Activated naive CD4-positive, alpha-beta T cell treated with anti-CD3 and anti-CD28 coated beads, Interleukin-2, amount 50 U/mL, for 16 hours (primary cell): Measurements from ENCODE around the gene GRIN3B.
A peak's percentile ranks its signal among the peaks of the same experiment; 100 is the strongest.
"Not testable (repeated sequence)": the region's sequence is repeated elsewhere in the genome, so short reads cannot be mapped to it uniquely, and the experiment has no call there.

Experiments used
- DNase-seq: peaks from one replicate; pipeline ENCODE4 v3.0.0-alpha.2; 2020

Gene GRIN3B

DNA sequence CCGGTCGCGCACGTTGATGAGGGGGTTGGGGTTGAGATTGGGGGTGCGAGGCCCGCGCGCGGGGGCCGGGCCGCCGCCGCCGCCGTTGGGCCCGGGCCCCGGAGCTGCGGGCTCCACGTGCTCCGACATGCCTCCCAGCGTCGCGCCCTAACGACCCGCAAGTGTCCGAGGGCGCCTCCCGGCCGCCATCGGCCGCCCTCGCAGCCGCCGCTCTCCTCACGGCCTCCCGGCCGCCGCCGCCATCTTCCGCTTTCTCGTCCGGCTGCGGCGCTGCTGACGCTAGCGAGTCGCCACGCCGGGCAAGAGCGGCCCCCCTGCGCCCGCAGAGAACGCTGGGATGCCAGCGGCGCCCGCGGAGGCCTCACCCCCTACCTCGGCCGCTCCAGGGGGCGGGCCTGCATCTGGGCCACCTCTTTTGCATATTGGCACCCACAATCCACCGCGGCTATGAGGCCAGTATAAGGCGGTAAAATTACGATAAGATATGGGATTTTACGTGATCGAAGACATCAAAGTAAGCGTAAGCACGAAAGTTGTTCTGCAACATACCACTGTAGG, 20.7 kb downstream of the GRIN3B start, which contains the start of gene TMEM259:
Gene TMEM259, minus strand, starts transcription at position 256 of the 558 bp plus-strand sequence. Its CDS starts 127 bp downstream, at position 129.
- DNase-seq, result peak; percentile 98

DNA sequence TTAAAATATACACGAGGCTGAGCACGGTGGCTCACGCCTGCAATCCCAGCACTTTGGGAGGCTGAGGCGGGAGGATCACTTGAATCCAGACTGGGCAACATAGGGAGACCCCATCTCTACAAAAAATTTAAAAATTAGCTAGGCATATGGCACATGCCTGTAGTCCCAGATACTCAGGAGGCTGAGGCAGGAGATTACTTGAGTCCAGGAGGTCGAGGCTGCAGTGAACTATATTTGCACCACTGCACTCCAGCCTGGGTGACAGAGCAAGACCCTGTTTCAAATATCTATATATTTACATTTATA, 23.6 kb downstream of the GRIN3B start:
- DNase-seq, result not testable (repeated sequence)

DNA sequence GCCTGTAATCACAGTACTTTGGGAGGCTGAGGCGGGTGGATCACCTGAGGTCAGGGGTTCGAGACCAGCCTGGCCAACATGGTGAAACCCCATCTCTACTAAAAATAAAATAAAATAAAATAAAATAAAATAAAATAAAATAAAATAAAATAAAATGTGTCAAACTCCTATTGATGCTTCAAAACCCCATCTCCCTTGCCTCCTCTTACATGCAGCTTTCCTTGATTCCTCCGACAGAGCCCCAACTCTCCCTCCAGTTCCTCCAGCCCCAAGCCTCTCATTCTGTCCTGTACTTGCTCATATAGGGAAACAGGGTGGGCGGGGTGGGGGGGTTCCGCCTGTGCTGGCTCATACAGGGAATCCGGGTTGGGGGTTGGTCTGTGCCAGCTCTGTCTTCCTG, 24.9 kb downstream of the GRIN3B start:
- not testable (repeated sequence) for DNase-seq

DNA sequence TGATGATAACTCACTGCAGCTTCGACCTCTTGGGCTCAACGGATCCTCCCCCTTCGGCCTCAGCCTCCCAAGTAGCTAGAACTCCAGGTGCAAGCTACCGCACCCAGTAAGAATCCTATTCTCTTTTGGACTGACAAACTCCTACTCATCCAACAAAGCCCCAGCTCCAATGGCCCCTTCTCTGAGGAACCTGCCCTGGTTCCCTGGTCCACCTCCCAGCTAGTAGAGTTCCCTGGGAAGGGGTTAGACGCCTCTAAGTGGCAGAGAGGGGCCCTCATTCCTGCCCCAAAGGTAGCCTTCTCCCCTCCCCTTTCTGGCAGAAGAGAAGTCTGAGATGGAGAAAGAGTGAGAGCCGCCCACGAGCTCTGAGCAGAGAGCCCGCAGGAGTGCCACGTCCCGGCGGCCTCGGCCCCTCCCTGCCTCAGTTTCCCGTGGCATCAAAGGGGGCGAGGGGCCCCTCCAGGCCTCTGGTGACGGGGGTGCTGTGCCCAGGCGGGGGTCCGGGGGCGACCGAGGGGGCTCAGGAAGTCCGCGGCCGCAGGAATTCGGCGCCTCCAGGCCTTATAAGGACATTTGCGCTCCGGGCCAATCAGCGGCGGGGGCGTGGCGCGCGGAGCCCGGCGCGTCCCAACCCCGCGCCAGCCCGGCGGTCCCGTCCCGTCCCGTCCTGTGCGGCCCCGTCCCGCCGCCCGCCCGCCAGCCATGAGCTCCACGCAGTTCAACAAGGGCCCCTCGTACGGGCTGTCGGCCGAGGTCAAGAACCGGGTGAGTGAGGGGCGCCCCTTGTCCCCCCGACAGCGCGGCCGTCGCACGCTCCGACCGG, 26.0 kb downstream of the GRIN3B start, which contains the start of gene CNN2:
Gene CNN2, plus strand, starts transcription at position 649 of the 823 bp plus-strand sequence. Its CDS starts 54 bp downstream, at position 703.
- DNase-seq, result peak; percentile 69

DNA sequence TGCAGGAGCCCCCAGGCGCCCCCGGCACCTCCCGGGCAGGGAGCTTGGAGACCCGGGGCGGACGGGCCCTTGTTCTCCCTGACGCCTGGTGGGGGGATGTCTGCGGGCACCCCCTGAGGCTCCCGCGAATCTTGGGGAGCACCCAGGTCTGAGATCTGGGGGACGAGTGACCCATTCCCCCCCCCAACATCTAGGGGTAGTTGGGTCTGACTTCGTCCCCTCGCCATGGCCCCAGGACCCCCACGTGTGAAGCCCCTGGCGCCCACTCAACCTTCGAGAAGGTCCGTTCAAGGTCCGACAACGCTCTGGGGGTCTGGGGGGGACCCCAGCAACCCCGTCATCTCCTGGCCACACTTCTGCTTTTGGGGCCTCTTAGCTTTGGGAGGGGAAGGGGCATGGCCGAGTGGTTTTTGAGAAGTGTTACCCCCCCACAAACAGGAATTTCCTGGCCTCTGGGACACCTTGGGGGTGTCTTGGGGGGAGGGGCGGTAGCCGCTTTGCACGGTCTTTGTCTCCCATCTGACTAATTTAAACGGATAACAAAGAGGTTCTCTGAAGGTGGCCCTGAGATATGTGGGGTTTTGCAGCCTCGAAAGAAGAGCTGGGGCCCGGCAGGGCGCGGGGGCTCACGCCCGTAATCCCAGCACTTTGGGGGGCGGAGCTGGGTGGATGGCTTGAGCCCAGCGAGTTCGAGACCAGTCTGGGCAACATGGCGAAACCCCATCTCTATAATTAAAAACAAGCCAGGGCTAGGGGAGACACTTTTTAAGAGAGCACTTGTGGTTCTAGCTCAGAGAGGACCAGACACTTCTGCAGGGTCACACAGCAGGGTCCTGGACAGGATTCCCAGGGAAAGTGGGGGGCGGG, 26.8 kb downstream of the GRIN3B start:
- peak; percentile 41 for DNase-seq

DNA sequence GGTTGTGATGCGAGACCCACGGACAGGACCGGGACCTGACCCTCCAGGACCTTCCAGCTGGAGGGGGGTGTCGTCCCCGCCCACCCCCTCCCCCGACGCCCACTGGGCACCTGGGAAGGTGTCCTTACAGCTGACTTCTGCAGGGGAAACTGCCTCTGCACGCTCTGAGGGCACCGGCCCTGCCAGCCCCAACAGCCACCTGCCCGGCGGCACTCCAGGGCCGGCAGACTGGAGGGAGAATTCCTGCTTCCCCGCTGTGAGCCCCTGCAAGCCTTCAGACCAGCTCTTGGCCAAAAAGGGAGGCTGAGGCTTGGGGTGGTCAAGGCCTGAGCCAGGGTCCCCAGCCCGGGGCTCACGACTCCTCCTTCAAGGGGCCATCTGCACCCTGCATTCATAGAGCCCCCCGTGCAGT, 27.4 kb downstream of the GRIN3B start:
- no peak for DNase-seq

DNA sequence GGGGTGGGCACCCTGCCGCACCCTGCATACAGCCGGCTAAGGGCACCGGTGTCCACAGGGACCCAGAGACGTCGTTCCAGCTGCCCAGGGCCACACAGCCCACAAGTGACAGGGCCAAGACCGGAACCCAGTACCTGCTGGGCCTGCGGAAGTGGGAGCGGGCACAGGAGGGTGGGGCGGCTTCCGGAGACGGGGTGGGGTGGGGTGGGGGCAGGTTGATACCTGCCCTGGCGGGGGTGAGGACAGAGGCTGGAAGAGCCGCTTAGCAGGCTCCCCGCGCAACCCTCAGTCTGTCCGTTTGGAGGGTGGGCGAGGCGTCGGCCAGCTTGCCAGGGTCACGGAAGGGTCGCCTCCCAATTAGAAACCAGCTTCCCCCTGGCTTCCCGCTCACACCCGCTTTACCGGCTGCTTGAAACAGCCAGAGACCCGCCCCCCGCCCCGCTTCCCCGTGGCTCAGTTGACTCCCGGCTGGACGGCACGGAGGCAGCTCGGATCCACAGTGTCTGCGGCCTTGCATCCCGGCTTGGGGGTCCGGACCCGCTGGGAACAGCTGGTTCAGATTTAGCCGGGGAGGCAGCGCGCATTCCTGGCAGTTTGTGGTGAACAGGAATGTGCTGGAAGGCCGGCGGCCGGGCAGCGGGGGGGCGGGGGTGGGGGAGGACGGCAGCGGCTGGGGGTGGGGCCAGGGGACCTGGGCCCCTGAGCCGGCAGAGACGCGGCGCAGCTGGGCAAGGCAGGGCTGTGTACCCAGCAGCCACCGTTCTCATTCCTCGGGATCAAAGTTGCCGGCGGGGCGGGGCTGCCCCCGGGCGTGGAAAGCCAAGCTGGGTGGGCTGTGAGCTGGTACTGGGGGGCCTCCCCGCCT, 28.1 kb downstream of the GRIN3B start:
- peak; percentile 49 for DNase-seq

DNA sequence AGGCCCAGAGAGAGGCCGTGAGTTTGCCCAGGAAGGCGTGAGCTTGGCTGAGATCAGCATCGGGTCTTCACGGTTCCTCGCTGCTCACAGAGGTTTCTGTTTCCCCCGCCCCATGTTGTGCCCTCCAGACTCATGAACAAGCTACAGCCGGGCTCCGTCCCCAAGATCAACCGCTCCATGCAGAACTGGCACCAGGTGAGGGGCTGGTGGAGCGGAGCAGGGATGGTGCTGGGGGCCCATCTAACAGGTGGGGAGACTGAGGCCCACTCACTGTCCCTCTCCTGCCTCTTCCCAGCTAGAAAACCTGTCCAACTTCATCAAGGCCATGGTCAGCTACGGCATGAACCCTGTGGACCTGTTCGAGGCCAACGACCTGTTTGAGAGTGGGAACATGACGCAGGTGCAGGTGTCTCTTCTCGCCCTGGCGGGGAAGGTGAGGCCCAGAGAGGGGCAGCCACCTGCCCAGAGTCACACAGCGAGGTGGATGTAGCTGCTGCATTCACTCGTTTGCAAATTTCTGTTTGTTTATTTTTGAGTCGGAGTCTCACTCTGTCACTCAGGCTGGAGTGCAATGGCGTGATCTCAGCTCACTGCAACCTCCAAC, 32.1 kb downstream of the GRIN3B start:
- no peak for DNase-seq

DNA sequence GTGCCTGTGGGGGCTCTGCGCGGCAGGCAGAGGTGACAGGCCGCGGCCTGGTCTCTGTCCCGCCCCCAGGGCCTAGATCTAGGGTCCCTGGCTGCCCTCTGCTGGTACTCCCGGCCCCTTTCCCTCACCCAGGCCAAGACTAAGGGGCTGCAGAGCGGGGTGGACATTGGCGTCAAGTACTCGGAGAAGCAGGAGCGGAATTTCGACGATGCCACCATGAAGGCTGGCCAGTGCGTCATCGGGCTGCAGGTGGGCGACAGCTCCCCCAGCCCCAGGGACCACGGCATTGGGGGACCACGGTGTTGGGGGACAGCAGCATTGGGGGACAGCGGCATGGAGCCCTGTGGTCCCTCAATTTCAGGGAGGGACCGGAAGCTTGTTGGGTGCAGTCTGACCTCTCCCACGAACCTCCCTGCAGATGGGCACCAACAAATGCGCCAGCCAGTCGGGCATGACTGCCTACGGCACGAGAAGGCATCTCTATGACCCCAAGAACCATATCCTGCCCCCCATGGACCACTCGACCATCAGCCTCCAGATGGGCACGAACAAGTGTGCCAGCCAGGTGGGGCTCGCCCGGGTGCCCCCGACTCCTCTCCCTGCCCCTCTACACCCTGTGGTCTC, 35.9 kb downstream of the GRIN3B start:
- DNase-seq, result no peak

DNA sequence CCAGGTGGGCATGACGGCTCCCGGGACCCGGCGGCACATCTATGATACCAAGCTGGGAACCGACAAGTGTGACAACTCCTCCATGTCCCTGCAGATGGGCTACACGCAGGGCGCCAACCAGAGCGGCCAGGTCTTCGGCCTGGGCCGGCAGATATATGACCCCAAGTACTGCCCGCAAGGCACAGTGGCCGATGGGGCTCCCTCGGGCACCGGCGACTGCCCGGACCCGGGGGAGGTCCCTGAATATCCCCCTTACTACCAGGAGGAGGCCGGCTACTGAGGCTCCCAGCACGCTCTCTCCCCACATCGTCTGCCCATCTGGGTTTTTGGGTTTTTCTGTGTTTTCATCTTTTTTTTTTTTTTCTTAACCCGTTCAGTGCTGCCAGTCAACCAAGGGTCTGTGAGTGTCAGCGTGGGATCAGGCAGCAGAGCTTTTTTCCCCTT, 37.4 kb downstream of the GRIN3B start:
- DNase-seq, result no peak

DNA sequence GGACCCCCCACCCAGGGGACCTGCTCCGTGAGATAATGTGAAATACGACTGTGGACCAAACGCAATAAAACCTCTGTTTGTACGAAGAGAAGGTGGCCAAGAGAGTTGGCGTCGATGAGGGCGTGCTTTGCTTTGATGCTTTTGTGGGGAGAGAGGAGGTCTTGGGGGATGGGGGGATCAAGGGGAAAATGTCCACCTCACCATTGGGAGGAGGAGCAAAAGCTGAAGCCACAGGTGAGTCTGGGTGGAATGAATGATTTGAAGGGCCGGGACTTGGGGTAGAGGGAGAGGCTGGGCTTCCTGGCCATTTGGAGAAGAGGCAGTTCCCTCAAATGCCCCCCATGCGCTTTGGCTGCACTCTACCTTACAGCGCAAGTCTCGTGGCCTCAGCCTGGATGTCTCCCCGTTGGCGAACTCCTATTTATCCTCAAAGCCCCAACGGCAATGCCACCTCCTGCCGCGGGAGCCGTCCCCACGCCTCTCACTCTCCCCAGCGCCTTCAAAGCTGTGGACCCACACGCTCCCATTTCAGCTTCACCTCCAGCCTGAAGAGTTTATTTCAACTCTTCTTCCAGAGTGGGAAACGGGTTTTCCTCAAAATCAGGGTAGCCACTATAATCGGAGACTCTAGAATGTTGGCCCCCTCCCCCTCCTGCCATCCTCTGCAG, 38.9 kb downstream of the GRIN3B start:
- no peak for DNase-seq

DNA sequence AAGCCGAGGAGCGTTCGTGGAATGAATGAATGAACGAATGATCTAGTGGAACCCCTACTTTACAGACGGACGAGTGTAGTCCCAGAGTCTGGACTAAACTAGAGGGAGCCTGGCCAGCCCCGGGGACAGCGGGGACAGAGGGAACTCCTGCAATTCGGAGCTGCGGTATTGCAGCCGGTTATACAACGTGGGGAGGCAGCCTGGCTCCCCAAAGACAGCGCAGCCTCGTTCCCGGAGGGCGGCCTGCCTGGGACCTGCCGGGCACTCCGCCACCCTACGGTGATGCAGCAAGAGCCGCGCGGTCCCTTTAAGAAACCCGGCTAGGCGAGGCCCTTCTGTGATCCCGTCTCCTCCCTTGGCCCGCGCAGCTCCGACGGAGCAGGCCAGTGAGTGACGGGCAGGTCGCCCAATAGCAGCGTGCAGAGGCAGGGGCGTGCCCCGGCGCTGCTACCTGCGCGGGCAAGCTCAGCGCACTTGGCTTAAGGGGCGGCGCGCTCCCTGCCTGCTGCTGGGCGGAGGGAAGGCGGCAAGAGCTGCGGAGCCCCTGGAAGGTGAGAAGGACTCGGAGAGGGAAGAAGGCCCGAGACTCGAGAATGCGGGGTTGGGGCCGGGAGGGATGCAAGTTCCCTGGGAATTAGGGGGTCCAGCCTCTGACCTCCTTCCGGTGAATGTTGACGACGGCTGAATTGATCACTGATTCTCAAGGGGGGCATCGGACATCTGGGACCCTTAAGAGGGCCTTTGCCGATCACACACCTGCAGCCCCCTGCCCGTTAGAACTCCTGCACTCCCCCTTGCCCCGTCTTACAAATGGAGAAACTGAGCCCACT, 39.6 kb downstream of the GRIN3B start, which contains the start of gene ABCA7:
Gene ABCA7, plus strand, starts transcription at position 462 of the 830 bp plus-strand sequence. CDS start 1,255 bp downstream, outside the sequence.
- peak; percentile 100 for DNase-seq

DNA sequence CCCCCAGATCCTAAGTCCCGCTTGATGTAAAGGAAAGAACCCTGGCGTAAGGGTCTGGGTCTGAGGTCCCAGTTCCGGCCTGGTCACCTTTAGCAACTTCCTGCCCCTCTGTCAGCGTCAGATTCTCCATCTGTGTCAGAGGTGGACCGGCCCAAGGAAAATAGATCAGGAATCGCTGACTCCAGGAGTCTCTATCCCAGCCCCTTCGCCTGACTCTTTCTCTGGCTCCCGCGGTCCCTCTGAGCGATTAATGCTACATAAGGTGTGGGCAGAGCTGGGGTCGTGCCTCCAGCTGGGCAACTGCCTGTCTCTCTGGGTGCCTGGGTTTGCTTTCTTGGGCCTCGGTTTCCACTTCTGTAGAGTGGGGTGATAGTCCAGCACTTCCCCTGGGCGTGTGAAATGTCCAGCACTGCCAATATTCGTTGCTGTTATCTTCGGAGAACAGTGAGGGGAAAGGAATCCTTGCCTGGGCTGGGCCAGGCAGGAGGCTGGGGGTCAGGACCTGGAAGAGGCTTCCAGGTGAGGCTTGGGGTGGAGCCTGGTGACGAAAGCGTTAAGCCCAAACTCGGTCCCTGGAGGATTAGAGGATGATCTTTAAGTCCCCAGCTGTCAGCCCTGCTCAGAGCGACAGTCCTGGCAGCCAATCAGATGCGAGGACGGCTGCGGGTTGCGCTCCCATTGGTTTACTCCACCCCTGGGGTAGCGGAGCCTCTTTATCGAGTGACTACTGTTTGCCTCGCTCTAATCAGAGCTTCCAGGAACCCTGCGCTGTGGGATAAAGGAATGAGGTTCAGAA, 40.5 kb downstream of the GRIN3B start:
- peak; percentile 91 for DNase-seq

DNA sequence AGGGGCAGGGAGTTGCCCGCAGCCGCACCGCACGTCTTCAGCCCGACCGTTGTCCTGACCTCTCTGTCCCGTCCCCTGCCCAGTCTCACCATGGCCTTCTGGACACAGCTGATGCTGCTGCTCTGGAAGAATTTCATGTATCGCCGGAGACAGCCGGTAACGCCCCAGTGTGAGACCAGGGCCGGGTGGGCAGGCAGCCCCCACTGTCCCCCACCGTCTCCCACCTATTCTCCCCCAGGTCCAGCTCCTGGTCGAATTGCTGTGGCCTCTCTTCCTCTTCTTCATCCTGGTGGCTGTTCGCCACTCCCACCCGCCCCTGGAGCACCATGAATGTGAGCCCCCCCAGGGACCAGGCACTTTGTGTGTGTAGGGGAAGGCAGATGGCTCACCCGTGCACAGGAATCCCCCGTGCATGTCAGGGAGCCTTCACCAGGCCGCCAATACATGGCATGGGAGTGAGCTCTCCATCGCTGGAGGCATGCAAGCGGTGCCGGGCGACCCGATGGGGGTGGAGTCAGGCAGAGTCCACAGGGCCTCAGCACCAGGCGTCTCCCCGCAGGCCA, 41.1 kb downstream of the GRIN3B start:
- no peak for DNase-seq

DNA sequence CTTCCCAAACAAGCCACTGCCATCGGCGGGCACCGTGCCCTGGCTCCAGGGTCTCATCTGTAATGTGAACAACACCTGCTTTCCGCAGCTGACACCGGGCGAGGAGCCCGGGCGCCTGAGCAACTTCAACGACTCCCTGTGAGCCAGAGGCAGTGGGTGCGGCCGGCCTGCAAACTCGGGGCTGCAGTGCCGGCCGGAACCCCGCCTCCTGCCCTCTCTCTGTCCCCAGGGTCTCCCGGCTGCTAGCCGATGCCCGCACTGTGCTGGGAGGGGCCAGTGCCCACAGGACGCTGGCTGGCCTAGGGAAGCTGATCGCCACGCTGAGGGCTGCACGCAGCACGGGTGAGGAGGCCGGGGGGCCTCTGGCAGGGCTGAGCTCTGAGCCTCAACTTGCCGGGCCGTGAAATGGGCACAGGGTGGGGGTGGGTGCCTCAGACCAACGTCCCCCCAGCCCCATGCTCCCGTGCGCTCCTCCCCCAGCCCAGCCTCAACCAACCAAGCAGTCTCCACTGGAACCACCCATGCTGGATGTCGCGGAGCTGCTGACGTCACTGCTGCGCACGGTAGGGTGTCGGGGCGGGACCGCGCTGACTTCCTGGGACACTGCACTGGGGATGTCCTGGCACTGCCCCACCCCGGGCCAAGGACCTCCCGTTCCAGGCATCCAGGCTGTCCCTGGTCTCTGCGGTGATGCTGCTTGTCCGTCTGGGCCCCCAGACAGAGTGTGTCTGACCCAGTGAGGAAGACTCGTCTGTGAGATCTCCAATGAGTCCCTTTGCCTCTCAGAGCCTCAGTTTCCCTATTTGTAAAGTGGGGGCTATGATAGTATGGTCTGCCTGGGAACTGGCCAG, 41.8 kb downstream of the GRIN3B start:
- no peak for DNase-seq

DNA sequence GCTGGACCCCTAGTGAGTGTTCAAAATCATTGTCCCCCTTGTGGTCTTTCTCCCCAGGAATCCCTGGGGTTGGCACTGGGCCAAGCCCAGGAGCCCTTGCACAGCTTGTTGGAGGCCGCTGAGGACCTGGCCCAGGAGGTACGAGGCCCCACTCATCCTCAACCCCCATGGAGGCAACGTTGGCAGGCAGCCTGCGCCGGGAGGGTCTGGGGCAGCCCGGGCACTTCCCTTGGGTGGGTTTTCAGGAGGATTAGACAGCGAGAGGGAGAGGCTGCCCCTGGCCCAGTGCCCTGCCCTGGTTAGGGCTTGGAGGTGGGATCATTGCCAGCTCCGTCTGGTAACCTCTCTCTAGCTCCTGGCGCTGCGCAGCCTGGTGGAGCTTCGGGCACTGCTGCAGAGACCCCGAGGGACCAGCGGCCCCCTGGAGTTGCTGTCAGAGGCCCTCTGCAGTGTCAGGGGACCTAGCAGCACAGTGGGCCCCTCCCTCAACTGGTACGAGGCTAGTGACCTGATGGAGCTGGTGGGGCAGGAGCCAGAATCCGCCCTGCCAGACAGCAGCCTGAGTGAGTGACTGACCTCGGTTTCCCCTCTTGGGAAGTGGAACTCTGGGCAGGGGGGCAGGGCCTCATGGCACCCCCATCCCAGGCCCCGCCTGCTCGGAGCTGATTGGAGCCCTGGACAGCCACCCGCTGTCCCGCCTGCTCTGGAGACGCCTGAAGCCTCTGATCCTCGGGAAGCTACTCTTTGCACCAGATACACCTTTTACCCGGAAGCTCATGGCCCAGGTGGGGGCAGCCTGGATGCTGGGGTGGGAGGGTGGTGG, 42.7 kb downstream of the GRIN3B start:
- no peak for DNase-seq

DNA sequence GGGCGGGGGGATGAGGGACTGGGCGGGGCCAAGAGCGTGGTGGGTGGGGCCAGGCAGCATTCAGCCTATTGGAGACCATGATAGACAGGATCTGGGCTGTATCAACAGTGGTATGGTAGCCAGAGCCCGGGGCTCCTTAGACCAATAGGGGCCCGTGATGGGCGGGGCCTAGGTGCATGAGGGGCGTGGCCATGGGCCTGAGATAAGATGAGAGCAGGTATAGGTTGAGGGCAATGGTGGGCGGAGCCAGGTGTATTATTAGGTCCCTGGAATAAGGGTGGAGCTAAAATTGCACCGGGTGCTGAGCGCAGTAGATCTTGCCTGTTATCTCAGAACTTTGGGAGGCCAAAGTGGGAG, 45.0 kb downstream of the GRIN3B start:
- peak; percentile 71 for DNase-seq
